Peyer's patch (tissue), 4 donors: ENCODE results near the gene NPAS4. TPM values are rescaled to one million over a fixed set of nuclear protein-coding genes. Genes with fewer than 3 reads are reported as not detected.

Experiments
- DNase-seq, 3 donors: peaks; one replicate each; pipeline ENCODE4 v3.0.0-alpha.2; 2017 to 2019
- H3K27ac ChIP-seq, 4 donors: fragments of 200-600 bp; sonication (generic); one replicate each; pipeline ENCODE4 v1.5.1; 2016 to 2019
- H3K27me3 ChIP-seq, 2 donors: fragments of 200-600 bp; sonication (generic); one replicate each; pipeline ENCODE4 v1.5.1; 2019
- H3K36me3 ChIP-seq, 3 donors: fragments of 200-600 bp; sonication (generic); one replicate each; pipeline ENCODE4 v1.5.1; 2016 to 2019
- H3K4me1 ChIP-seq, 4 donors: fragments of 200-600 bp; sonication (generic); one replicate each; pipeline ENCODE4 v1.5.1; 2016 to 2019
- H3K4me3 ChIP-seq, 4 donors: fragments of 200-600 bp; sonication (generic); 1 replicate in 3 of 4; 2 replicates in 1 of 4; pipeline ENCODE4 v1.5.1; 2016 to 2019; ENCODE audit warnings: mild to moderate bottlenecking in 1 of 4
- H3K9me3 ChIP-seq, 4 donors: fragments of 200-600 bp; sonication (generic); one replicate each; pipeline ENCODE4 v1.5.1; 2016 to 2019; ENCODE audit warnings: mild to moderate bottlenecking in 1 of 4
- POLR2A ChIP-seq, 2 donors: fragments of 450-650 bp; IDR thresholded peaks; one replicate each; pipeline ENCODE4 v1.5.1; 2017; ENCODE audit warnings: antibody characterized with exemption in 2 of 2, mild to moderate bottlenecking in 2 of 2, moderate library complexity in 2 of 2
- total RNA-seq, 4 donors: library from RNA; depleted of rRNA; stranded (reverse); fragments of >200 nt; gene quantifications; one replicate each; pipeline ENCODE4 v1.1.0, GENCODE V29; 2016
- TF ChIP-seq, protein P1 (sequence below), 6 experiments: fragments of 450-650 bp in 4 of 6; fragments of 200-600 bp in 2 of 6; sonication (generic) in 1 of 6; IDR thresholded peaks; one replicate each; pipeline ENCODE4 v1.5.1; 2017 to 2019; ENCODE audit warnings: antibody characterized with exemption in 6 of 6, mild to moderate bottlenecking in 3 of 6, moderate library complexity in 1 of 6

Gene NPAS4
- total RNA-seq, 4 donors from 2014 or later = not detected

DNA sequence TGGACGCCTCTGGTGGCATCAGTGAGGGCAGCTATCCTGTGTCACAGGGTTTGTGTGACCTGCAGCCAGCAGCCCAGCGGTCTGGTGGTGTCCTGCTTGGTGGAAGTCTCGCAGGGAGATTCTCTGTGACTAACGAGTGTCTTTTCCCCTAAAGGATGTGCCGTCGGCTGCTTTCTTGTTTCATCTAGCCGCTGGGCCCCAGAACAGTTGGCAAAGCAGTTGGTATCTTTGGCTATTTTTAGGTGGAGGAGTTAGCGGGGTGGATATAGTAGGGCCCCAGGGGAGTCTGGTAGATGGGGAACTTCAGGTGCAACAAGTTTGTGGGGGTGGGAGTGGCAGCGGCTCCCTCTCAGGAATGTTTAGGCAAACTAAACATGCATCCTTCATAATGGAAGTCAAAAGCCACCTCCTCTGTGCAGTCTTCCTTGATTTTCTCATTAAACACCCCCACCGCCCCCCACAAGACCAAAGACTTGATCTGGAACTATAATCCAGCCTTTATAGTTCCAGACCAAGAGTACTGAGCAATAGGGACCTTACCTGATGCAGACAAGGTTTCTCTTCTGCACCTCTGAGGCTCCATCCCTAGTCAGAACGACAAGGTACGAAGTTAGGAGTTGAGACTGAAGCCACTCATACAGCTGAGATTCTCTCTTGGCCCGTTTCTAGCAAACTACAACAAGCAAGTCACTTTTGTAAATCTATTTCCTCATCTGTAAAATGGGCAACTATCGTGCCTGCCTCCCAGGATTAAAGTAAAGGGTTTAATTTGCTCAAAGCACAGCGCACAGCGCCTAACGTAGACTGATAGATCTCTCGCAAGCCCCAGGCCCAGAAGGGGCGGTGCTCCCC, 44.8 kb downstream of the NPAS4 start:
- peak overlapping the region; percentile 63 to 89 (median 81) for H3K27ac ChIP-seq
- H3K36me3 ChIP-seq = no peaks in the 10 kb centered on the region
- peak in 1 of 3 donors; percentile 46 for DNase-seq
- H3K27me3 ChIP-seq = no peaks in the 10 kb centered on the region
- peaks cover 3 to 17% (median 6%) of the 10 kb centered on the region in 4 donors for H3K4me1 ChIP-seq
- no peak for TF ChIP-seq POLR2A (IDR thresholded peaks at IDR 0.05)
- TF ChIP-seq, protein P1, sequence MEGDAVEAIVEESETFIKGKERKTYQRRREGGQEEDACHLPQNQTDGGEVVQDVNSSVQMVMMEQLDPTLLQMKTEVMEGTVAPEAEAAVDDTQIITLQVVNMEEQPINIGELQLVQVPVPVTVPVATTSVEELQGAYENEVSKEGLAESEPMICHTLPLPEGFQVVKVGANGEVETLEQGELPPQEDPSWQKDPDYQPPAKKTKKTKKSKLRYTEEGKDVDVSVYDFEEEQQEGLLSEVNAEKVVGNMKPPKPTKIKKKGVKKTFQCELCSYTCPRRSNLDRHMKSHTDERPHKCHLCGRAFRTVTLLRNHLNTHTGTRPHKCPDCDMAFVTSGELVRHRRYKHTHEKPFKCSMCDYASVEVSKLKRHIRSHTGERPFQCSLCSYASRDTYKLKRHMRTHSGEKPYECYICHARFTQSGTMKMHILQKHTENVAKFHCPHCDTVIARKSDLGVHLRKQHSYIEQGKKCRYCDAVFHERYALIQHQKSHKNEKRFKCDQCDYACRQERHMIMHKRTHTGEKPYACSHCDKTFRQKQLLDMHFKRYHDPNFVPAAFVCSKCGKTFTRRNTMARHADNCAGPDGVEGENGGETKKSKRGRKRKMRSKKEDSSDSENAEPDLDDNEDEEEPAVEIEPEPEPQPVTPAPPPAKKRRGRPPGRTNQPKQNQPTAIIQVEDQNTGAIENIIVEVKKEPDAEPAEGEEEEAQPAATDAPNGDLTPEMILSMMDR (IDR thresholded peaks at IDR 0.05) = no peak
- no peaks in the 10 kb centered on the region for H3K9me3 ChIP-seq
- peak overlapping the region; percentile 44 to 97 (median 80) for H3K4me3 ChIP-seq

DNA sequence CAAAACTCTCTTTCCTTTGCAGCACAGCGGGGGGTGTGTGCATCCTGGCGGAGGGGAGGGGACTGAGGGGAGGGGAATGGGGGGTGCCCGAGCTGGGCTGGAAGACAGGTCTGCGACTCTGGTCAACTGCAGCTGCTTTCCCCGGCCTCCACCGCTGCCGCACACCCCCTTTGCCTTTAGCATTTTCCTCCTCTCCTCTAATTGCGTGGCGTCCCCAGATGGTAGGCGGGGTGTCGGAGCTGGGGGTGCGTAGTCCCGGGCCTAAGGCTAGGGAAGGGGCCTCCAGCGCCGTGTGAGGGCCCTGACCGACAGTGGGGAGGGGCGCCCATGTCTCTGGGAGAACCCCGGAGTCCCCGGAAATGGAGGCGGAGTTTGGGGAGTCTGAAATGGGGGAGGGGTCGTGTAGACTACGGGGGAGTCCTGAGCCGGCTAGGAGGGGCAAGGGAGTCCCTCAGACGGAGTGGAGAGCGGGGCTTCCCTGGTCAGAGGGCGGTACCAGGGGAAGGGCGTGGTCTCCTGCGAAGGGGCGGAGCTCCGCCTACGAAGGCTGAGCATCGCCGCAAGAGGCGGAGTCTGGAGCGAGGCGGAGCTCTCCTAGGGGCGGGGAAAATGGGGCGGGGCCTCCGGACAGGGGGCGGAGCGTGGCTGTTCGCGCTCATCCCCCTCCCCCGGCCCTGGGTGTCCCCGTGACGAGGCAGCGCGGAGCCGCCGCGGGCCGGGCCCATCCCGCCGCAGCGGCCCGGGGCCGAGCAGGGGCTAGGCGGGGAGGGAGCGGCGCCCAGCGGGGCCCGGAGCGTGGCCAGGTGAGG, 45.6 kb downstream of the NPAS4 start, which contains the start of gene PELI3:
Gene PELI3 (plus strand): TSS at position 681 of the 809 bp plus-strand sequence. CDS start 1,224 bp downstream, outside the sequence.
- peak; percentile 94 to 98 (median 97) for DNase-seq
- H3K9me3 ChIP-seq = no peaks in the 10 kb centered on the region
- H3K27me3 ChIP-seq = no peaks in the 10 kb centered on the region
- peaks cover 3 to 17% (median 6%) of the 10 kb centered on the region in 4 donors for H3K4me1 ChIP-seq
- peak within 1 kb of the TSS; percentile 63 to 89 (median 81) for H3K27ac ChIP-seq
- peak within 1 kb of the TSS; percentile 44 to 97 (median 80) for H3K4me3 ChIP-seq
- H3K36me3 ChIP-seq = no peaks in the 10 kb centered on the region
- no peak for TF ChIP-seq POLR2A (IDR thresholded peaks at IDR 0.05)
- TF ChIP-seq, protein P1 (IDR thresholded peaks at IDR 0.05) = no peak

DNA sequence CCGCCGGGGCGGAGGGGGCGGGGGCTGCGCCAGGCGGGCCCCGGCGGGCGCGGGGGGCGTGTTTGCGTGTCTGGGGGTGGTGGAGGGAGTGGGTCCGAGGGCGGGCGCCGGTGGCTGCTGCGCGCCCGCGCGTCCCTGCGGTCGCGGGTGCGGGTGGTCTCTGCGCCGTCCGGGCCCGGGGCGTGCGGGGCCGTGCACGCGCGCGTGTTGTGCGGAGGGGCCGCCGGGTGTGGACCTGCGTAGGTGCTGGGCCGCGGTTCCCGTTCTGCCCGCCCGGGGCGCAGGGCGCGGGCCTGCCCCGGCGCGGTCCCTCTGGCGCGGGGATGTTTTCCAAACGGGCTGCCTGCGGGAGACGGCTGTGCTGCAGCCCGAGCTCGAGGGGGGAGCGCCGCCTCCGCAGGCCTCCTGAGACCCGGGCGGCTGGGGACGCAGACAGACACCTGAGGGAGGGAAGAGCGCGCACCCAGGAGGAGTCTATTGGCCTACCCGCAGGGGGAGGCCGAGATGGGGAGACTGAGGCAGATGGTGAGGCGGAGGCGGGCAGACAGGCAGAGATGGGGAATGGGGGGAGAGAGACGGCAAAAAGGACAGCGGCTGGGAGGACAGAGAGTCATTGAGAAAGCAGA, 46.3 kb downstream of the NPAS4 start:
- H3K4me3 ChIP-seq = peak overlapping the region; percentile 44 to 97 (median 80)
- H3K4me1 ChIP-seq = peaks cover 3 to 17% (median 6%) of the 10 kb centered on the region in 4 donors
- H3K27me3 ChIP-seq = no peaks in the 10 kb centered on the region
- DNase-seq = peak; percentile 38 to 67 (median 57)
- no peaks in the 10 kb centered on the region for H3K9me3 ChIP-seq
- peaks cover 0 to 2% (median 0%) of the 10 kb centered on the region in 3 donors for H3K36me3 ChIP-seq
- TF ChIP-seq, protein P1 (IDR thresholded peaks at IDR 0.05) = peak; percentile 35 to 58 (median 52)
- no peak for TF ChIP-seq POLR2A (IDR thresholded peaks at IDR 0.05)
- peak overlapping the region; percentile 63 to 89 (median 81) for H3K27ac ChIP-seq

DNA sequence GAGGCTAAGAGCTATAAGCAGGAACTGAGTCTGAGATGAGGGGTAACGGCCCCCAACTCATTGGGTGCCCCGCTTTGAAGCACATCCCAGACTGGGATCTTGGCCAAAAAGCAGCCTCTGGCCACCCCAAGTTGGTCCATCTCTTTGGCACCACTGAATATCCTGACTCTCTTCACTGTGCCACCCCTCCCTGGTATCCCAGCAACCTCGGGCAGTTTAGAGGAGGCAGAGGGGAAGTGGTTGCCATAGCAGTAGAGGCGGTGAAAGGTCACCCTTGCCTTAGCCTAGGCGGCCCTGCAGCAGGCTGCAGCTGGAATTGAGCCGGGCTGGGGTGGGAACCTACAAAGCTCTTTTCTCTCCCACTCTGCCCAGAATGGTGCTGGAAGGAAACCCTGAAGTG, 46.9 kb downstream of the NPAS4 start:
- H3K36me3 ChIP-seq = peaks cover 0 to 7% (median 0%) of the 10 kb centered on the region in 3 donors
- H3K9me3 ChIP-seq = no peaks in the 10 kb centered on the region
- peak overlapping the region in 3 of 4 donors; percentile 75 to 97 (median 85) for H3K4me3 ChIP-seq
- peak in 1 of 3 donors; percentile 59 for DNase-seq
- no peak for TF ChIP-seq POLR2A (IDR thresholded peaks at IDR 0.05)
- TF ChIP-seq, protein P1 (IDR thresholded peaks at IDR 0.05) = no peak
- no peaks in the 10 kb centered on the region for H3K27me3 ChIP-seq
- peaks cover 3 to 17% (median 6%) of the 10 kb centered on the region in 4 donors for H3K4me1 ChIP-seq
- H3K27ac ChIP-seq = peak overlapping the region in 1 of 4 donors; percentile 89

DNA sequence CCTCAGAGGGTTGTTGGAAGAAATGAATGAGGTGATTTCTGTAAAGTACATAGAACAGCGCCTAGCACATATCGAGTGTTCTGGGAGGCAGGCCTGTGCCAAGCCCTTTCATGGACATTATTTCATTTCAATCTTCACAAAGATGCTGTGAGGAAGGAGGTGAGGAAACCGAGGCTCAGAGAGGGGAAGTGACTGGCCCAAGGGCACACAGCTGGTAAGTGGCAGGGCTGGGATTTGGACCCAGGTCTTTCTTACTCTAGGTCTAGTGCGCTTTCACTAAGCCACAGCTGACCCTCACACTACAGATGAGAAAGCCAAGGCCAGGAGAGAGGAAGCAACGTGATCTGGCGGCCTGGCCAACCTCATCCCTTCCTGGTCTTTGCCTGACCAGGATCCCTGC, 47.9 kb downstream of the NPAS4 start:
- DNase-seq = no peak
- H3K4me1 ChIP-seq = peaks cover 3 to 17% (median 6%) of the 10 kb centered on the region in 4 donors
- TF ChIP-seq POLR2A (IDR thresholded peaks at IDR 0.05) = no peak
- TF ChIP-seq, protein P1 (IDR thresholded peaks at IDR 0.05) = no peak
- no peaks in the 10 kb centered on the region for H3K9me3 ChIP-seq
- no peak overlapping the region for H3K4me3 ChIP-seq
- H3K27ac ChIP-seq = no peak overlapping the region
- H3K27me3 ChIP-seq = no peaks in the 10 kb centered on the region
- peaks cover 0 to 16% (median 0%) of the 10 kb centered on the region in 3 donors for H3K36me3 ChIP-seq
